Breast epithelium (tissue), 3 donors: ENCODE results near the gene IMMP2L.

ENCODE experiments used
- POLR2A ChIP-seq: fragments of 450-650 bp; IDR thresholded peaks from one replicate; pipeline ENCODE4 v1.6.1; 2016; ENCODE audit warnings: antibody characterized with exemption, mild to moderate bottlenecking, moderate library complexity
- POLR2AphosphoS5 ChIP-seq, 3 donors: sonication (generic); formaldehyde crosslinking; IDR thresholded peaks; one replicate each; pipeline ENCODE4 v1.6.1; 2017; ENCODE audit warnings: antibody characterized with exemption in 3 of 3
- TF ChIP-seq, protein P1 (sequence below), 3 donors: fragments of 450-650 bp; IDR thresholded peaks; one replicate each; pipeline ENCODE4 v1.5.1; 2016 to 2017; ENCODE audit warnings: antibody characterized with exemption in 3 of 3, mild to moderate bottlenecking in 3 of 3, moderate library complexity in 3 of 3

DNA sequence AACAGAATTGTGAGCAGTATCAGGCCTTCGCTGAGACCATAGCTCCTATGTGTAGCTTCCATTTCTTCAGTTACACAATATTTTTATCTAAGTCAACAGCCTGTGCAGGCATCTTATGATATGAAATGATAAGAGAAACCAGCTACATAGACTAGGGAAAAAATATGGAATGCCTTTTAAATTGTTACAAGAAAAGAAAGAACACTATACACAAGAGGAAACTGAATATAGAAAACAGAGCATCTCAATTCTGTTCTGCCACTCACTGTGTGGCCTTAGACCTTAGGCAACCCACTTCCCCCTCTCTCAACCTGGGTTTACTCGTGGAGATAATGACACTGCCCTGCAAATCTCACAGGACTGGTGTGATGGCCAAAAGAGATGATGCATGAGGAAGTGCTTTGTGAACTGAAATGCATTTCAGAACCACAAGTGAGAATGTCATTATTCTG lies 338.5 kb downstream of the IMMP2L start:
- TF ChIP-seq, protein P1, sequence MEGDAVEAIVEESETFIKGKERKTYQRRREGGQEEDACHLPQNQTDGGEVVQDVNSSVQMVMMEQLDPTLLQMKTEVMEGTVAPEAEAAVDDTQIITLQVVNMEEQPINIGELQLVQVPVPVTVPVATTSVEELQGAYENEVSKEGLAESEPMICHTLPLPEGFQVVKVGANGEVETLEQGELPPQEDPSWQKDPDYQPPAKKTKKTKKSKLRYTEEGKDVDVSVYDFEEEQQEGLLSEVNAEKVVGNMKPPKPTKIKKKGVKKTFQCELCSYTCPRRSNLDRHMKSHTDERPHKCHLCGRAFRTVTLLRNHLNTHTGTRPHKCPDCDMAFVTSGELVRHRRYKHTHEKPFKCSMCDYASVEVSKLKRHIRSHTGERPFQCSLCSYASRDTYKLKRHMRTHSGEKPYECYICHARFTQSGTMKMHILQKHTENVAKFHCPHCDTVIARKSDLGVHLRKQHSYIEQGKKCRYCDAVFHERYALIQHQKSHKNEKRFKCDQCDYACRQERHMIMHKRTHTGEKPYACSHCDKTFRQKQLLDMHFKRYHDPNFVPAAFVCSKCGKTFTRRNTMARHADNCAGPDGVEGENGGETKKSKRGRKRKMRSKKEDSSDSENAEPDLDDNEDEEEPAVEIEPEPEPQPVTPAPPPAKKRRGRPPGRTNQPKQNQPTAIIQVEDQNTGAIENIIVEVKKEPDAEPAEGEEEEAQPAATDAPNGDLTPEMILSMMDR (IDR thresholded peaks at IDR 0.05), result no peak
- TF ChIP-seq POLR2A, result no peak
- TF ChIP-seq POLR2AphosphoS5 (IDR thresholded peaks at IDR 0.05), result no peak
